ENCODE measurements around the gene TUSC1. TPM values are rescaled to one million over a fixed set of nuclear protein-coding genes. Genes with fewer than 3 reads are reported as not detected.
"Not testable (repeated sequence)": the region's sequence is repeated elsewhere in the genome, so short reads cannot be mapped to it uniquely, and the experiment has no call there.

Gene TUSC1
- total RNA-seq, 1 donor from 2014 or later = 45.7 TPM

DNA sequence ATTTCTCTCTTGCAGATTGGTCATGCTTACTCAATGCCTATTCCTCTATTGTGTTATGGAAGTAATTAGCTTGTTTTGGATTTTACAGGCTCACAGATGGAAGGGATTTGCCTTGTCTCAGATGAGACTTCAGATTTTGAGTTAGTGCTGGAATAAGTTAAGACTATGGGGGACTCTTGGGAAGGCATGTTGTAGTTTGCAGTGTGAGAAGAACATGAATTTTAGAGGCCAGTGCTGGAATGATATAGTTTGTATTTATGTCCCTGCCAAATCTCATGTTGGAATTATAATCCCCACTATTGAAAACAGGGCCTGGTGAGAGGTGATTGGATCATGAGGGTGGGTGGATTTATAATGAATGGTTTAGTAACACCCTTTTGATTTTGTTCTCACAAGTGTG lies 6.1 kb upstream of the TUSC1 start:
- no peak overlapping the region for H3K4me3 ChIP-seq
- no peaks in the 10 kb centered on the region for H3K4me1 ChIP-seq
- TF ChIP-seq, protein P1, sequence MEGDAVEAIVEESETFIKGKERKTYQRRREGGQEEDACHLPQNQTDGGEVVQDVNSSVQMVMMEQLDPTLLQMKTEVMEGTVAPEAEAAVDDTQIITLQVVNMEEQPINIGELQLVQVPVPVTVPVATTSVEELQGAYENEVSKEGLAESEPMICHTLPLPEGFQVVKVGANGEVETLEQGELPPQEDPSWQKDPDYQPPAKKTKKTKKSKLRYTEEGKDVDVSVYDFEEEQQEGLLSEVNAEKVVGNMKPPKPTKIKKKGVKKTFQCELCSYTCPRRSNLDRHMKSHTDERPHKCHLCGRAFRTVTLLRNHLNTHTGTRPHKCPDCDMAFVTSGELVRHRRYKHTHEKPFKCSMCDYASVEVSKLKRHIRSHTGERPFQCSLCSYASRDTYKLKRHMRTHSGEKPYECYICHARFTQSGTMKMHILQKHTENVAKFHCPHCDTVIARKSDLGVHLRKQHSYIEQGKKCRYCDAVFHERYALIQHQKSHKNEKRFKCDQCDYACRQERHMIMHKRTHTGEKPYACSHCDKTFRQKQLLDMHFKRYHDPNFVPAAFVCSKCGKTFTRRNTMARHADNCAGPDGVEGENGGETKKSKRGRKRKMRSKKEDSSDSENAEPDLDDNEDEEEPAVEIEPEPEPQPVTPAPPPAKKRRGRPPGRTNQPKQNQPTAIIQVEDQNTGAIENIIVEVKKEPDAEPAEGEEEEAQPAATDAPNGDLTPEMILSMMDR (IDR thresholded peaks at IDR 0.05) = no peak
- no peak overlapping the region for H3K27ac ChIP-seq
- H3K27me3 ChIP-seq = no peaks in the 10 kb centered on the region
- H3K36me3 ChIP-seq = no peaks in the 10 kb centered on the region
- intact Hi-C loops (cut with DNase I) = no loop called here
- H3K9me3 ChIP-seq = no peaks in the 10 kb centered on the region
- DNase-seq (ENCODE audit: low spot score in 2 of 2) = no peak

DNA sequence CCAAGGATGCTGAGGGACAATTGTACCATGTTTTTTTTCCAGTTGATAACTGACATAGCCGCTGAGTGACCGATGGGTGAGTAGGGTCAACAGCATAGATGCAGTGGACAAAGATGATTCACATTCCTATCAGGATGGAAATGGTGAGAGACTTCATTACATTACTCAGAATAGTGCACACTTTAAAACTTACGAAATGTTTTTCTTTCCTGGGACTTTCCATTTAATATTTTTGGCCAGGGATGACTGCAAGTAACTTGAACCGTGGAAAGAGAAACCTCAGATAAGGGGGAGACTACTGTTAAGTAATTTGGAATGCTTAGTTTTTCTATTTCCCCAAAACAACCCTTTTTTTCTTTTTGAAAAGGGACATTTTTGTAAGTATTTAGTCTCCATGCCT lies 3.0 kb upstream of the TUSC1 start:
- Histone ChIP-seq H3K36me3 (no peaks in the 10 kb centered on the region), H3K27ac (peak overlapping the region; percentile 23 to 38), H3K4me1 (peaks cover 5 to 11% of the 10 kb centered on the region in 2 donors), H3K27me3 (no peaks in the 10 kb centered on the region), H3K9me3 (no peaks in the 10 kb centered on the region), H3K4me3 (no peak overlapping the region)
- TF ChIP-seq, protein P1 (IDR thresholded peaks at IDR 0.05) = no peak
- DNase-seq (ENCODE audit: low spot score in 2 of 2) = no peak
- intact Hi-C loops (cut with DNase I) = loop anchor here (2.0 kb wide), 1 partner anchor 20 kb away; no protein-coding TSS in a partner anchor

DNA sequence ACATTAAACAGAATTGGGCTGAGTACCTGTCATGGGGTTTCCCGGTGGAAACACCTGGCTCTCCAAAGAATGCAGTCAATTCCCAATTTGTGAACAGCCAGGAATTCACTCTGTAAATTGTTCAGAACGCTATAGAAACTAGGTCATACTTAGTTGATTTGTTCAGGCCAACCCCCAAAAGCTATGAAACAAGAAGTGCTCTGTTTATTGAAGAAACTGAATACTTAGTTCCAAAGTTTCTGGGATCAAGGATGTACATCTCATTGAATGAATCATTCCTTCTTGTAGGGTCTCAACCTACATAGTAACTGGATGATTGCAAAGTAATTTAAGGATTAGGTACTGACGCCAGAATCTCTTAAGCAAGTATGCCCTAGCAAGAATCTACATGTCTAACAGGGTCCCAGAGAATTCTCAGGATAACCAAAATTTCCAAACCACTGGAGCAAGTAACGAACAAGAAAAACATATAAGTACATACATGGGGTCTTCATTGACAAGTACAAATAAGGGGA lies 659 bp upstream of the TUSC1 start:
- H3K36me3 ChIP-seq = no peaks in the 10 kb centered on the region
- intact Hi-C loops (cut with DNase I) = no loop called here
- H3K27me3 ChIP-seq = no peaks in the 10 kb centered on the region
- peaks cover 5 to 11% of the 10 kb centered on the region in 2 donors for H3K4me1 ChIP-seq
- peak overlapping the region; percentile 70 to 99 for H3K4me3 ChIP-seq
- no peak for DNase-seq (ENCODE audit: low spot score in 2 of 2)
- peak overlapping the region; percentile 91 to 100 for H3K27ac ChIP-seq
- TF ChIP-seq, protein P1 (IDR thresholded peaks at IDR 0.05) = no peak
- H3K9me3 ChIP-seq = no peaks in the 10 kb centered on the region

DNA sequence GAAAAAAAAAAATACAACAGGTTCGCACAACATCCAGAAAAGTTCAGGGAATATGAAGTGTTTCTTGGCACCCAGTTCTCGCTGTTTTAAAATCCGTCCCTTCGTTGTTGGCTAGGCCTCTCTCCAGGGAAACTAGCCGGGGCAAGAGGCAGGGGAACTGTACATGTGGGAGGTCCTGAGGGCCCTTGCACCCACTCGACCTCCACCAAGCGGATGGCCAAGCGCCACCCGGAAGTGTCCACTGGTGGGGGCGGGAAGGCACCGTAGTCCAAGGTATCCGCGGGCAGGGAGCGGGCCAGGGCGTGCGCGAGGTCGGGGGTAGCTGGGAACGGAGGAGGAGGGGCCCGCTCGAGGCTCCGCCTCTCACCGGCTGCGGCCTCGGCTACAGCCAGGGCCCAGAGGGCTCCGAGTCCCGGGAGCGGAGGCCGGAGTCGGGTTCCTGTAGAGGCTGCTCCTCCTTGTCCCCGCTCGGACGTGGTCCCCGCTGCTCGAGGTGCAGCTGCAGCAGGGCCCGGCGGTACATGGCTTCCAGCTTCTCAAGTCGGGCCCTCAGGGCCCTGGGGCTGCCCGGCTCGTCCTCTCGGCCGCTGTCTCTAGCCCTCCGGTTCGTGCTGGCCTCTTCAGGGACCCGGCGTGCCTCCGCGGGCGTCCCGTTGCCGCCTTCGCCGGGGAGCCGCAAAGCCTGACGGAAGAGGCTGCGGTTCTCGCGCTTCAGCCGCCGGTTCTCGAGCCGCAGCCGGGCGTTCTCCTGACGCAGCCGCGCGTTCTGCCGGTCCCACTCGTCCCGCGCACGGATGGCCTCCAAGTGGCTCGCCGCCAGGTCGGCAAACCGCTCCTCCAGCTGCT lies 720 bp downstream of the TUSC1 start:
- no peaks in the 10 kb centered on the region for H3K9me3 ChIP-seq
- intact Hi-C loops (cut with DNase I) = no loop called here
- peak; percentile 41 to 94 for DNase-seq (ENCODE audit: low spot score in 2 of 2)

DNA sequence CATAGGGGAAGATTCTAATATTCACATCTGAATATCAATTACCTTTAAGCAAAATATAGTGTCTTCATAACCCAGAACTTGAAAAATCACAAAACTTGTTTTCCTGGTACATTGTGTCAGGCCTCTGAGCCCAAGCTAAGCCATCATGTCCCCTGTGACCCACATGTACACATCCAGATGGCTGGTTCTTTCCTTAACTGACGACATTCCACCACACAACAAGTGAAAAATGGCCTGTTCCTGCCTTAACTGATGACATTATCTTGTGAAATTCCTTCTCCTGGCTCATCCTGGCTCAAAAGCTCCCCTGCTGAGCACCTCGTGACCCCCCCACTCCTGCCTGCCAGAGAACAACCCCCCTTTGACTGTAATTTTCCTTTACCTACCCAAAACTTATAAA lies 2.4 kb downstream of the TUSC1 start:
- intact Hi-C loops (cut with DNase I); H3K27ac ChIP-seq; DNase-seq (ENCODE audit: low spot score in 2 of 2); H3K36me3 ChIP-seq; H3K4me3 ChIP-seq; H3K9me3 ChIP-seq; H3K27me3 ChIP-seq: not testable (repeated sequence)
- peaks cover 5 to 11% of the 10 kb centered on the region in 2 donors for H3K4me1 ChIP-seq

More for the DNA sequence above, 720 bp downstream of the TUSC1 start:
- Histone ChIP-seq H3K27me3 (no peaks in the 10 kb centered on the region), H3K36me3 (no peaks in the 10 kb centered on the region), H3K27ac (peak overlapping the region; percentile 91 to 100), H3K4me1 (peaks cover 5 to 11% of the 10 kb centered on the region in 2 donors), H3K4me3 (peak overlapping the region; percentile 70 to 99)
- TF ChIP-seq, protein P1 (IDR thresholded peaks at IDR 0.05) = no peak

DNA sequence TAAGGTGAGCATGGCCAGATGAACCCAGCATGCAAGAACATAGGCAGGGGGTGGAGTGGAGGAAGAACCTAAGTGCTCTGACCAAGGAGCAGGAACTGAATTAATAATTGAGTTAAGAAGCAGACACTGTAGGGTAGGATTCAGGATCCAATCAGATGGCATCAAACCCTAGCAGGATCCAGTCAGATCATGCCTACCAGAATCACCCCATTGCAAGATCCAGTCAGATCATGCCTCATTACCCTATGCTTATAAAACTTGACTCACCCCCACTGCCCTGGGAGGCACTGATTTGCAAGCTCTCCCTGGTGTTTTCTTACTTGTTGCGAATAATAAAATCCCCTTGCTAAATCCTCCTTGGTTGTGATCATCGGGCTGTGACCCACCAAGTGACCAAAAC lies 19.7 kb downstream of the TUSC1 start:
- DNase-seq (ENCODE audit: low spot score in 2 of 2) = no peak
- Histone ChIP-seq H3K9me3 (no peaks in the 10 kb centered on the region), H3K36me3 (no peaks in the 10 kb centered on the region), H3K4me1 (no peaks in the 10 kb centered on the region), H3K27me3 (no peaks in the 10 kb centered on the region), H3K4me3 (no peak overlapping the region), H3K27ac (no peak overlapping the region)
- intact Hi-C loops (cut with DNase I) = no loop called here
- TF ChIP-seq, protein P1 (IDR thresholded peaks at IDR 0.05) = no peak
